CD1c-positive myeloid dendritic cell (primary cell): ENCODE results near the gene SLC9A3.

Experiments
- DNase-seq: peaks from one replicate; pipeline ENCODE4 v3.0.0-alpha.2; 2016; ENCODE audit errors: extremely low spot score

Gene SLC9A3

GRCh38 chr5:443239-444151 lies 80.8 kb downstream of the SLC9A3 start:
- DNase-seq, result no peak

DNA sequence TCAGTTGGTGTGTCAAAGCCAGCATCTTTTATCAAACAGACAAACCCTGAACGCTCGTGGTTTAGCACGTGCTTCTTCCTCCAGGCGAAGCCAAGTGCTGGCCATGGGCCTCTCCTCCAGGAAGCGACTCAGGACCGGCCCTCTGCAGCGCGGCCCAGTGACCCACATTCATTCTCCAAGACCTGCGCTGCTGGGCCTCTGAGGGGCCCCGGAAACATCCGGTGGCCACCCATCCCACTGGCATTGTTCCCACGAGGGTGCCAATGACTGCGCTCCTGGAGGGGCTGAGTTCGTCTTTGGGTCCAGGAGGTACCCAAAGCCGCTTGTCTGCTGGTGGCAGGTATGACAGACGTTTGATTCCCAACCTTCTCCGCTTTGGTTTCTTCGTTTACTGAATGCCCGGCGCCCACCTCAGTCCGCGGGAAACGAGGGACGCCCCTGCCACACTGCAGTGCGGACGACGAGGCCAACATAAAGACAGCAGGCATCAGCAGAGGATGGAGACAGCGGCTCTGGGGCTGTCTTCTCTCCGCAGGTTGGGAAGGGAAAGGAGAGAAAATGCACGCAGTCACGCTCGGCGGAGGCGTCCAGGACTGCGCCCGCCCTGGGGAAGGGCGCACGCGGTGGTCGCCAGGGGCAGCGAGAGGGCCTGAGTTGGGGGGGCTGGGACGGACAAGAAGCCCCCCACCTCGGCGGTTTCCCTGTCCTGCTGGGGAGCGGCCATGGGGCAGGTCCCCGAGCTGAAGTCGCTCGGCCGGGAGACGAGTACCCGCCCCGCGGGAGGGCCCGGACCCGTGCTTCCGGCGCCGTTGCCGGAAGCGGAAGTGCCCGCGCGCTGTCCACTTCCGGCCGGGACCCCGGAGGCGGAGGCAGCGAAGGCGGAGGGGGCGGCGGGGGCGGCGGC lies 81.7 kb downstream of the SLC9A3 start, which contains the start of gene EXOC3:
Gene EXOC3 (plus strand): TSS at position 842 of the 904 bp plus-strand sequence. CDS start 3,030 bp downstream, outside the sequence.
- DNase-seq, result peak; percentile 80

GRCh38 chr5:441996-442334 lies 82.3 kb downstream of the SLC9A3 start:
- DNase-seq, result no peak

DNA sequence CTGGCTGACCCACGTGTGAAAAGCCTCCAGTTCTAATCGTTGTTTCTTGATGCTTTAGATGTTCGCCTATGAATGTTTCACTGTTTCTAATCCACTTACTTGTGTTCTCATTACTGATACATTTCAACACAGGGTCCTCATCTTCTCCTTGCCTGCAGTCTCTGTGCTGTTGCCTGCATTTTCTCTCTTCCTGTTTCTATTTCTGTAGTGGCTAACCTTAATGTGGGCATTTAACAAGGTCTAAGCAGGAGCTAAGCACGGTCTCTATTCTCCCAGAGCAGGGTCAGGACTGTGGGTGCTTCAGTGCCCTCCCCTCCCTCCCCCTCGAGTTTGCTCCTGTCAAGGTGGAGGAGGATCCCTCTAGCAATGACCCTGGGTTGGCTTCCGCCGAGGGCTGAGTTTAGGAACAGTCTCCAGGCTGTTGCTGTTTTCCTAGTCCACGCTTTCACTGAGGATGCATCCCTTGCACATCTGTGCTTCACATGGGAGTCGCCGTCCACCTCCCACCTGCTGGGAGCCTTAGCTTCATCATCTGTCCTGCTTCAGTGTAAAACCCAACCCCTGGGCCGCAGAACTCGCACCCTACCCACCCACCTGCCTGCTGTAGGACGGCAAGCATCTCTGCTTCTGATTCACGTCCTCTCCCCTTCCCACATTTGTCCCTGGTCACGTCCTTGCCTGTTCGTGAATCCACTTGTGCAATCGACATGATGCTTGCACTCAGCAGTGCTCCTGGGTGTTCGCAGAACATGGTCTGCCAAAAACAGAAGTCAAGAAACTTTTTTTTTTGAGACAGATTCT lies 83.6 kb downstream of the SLC9A3 start:
- peak; percentile 76 for DNase-seq

- no peak for DNase-seq
These were observed 84.6 kb downstream of the SLC9A3 start for GRCh38 chr5:439636-440035.

DNA sequence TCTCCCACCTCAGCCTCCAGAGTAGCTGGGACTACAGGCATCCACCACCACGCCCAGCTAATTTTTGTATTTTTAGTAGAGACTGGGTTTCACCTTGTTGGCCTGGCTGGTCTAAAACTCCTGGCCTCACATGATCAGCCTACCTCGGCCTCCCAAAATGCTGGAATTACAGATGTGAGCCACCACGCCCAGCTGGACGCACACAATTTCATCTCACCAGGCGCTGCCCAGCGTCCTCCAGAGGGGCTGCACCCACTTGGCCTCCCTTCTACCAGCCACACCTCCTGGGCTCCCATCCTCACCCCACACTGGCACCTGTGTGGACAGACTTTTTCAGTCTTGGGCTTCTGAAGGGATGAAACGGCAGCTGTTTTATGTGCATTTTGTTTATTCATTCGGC lies 85.1 kb downstream of the SLC9A3 start:
- no peak for DNase-seq

DNA sequence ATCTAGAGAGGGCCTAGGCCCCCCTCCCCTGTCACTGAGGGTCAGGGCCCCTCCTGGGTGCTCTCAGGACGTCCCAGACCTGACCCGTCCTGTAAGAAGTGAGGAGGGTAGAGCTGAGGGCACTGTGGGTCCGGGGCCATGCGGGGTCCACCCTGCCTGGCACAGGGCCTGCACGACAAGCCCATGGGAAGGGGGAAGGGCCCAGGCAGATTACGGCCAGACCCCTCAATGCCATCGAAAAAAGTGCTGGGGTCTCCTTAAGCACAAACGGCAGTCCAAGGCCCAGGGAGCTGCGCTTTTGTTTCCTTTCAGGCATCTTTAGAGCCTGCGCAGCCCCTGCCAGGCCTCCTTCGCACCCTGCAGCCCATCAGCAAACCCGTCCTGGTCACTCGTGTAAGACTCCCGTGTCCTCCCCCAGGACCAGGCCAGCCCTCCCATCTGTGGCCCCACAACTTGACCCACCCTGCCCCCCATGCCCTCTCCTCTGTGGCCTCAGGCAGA lies 85.7 kb downstream of the SLC9A3 start:
- no peak for DNase-seq

- DNase-seq, result no peak
These were observed 86.9 kb downstream of the SLC9A3 start for GRCh38 chr5:437281-437771.

DNA sequence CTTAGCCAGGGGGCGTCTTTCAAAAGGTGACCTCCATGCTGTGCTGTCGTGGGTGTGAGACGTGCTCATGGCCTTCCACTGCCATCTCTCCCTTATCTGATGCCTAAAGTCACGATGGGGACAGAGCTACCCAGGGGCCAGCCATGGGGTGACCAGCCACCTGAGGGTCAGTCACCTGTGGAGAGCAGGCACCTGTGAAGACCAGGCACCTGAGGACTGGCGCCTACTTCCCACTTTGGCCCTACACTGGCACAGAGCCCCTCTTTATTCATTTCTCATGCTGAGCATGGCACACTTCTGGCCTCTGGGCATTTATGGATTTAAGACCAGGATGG lies 87.6 kb downstream of the SLC9A3 start:
- DNase-seq, result no peak

GRCh38 chr5:435961-436640 lies 88.1 kb downstream of the SLC9A3 start:
- DNase-seq, result no peak

DNA sequence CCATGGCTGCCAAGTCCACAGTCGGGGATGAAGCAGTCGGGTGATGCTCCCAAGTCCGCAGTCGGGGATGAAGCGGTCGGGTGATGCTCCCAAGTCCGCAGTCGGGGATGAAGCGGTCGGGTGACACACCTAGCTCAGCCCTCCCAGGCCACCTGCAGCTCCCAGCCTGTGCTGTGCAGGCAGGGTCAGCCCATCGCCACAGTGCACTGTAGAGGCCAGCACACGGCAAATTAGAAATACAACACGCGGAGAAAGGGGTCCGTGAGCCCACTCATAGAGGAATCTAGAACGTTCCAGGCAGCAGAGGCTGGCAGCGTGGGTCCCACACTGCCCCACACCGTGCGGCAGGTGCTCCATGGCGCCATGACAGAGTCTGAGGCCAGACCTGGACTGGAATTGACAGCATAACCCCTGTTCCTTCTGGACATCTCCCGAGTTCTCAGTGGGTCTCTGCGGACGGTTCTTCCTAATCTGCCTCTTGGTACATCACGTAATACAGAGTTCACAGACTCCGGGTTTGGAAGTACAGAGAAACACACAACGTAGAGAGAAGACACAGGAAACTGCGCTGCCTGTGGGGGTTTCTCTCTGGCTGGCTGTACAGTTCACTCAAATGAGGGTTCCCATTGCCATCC lies 89.0 kb downstream of the SLC9A3 start:
- no peak for DNase-seq

DNA sequence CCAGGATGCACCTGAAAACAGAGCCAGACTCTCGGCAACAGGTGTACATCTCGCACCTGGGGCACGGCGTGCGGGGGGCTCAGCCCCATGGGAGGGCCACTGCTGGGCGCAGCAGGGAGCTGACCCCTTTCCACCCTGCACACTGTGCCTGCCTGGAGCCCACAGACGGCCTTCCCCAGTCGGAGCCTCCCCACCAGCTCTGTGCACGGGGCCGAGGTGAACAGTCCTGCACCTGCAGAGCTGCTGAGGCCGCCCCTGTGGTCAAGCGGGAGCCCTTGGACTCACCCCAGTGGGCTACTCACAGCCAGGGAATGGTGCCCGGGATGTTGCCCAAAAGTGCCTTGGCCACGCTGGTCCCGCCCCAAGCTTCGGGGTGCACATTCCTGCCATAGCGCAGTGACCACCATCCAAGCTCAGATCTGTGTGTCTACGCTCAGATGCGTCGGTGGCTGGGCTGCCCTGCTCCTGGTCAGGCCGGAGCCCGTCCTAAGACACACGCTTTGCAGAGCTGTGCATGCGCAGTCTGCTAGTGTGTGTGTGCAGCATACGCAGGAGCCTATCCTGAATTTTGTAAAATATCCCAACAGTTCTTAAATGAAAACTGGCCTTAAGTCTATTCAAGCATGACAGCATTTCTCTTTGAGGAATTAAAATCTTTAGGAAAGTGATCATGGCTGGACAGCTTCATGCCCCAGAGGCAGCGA lies 89.7 kb downstream of the SLC9A3 start:
- no peak for DNase-seq

GRCh38 chr5:433836-434235 lies 90.4 kb downstream of the SLC9A3 start:
- DNase-seq, result no peak

DNA sequence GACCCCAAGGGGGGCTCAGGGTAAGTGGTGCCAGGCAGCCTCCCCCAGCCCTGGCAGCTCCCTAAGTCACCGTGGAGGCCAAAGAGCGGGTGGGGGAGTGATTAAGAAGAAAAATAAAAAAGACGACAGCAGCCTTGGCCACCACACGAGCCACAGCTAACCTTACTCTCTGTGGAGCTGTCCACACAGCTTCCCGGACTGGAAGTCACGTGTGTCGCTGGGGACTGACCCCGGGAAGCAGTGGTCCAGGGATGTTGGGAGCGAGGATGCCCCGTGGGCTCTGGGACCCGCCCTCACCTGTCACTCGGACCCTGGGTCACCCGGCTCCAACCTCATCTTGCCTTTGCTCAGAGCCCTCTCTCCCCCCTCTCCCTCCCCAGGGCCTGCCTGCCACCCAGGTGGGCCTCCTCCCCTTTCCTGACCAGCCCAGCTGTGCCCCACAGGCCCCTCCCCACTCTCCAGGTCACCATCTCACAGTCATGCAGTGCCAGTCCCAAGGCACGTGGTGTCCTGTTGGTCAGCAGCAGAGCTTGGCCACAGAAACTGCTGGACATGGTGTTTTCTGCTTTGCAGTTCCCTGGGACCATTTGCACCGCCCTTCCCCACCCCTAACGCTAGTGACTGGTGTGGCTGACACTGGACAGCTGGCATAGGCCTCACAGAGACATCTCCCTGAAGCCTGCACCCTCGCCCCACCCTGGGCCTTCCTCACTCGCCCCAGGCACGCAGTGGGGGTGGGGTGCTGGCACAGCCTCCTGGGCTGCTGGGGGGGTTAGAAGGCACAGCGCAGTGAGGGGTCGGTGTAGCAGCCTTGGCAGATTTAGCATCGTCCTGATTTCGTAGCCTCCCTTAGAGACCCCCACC lies 91.1 kb downstream of the SLC9A3 start:
- no peak for DNase-seq

- no peak for DNase-seq
These were observed 91.9 kb downstream of the SLC9A3 start for GRCh38 chr5:432201-432927.

GRCh38 chr5:431711-432050 lies 92.6 kb downstream of the SLC9A3 start:
- no peak for DNase-seq

- peak; percentile 34 for DNase-seq
These were observed 93.1 kb downstream of the SLC9A3 start for GRCh38 chr5:431001-431710.
